Astrocyte (in vitro differentiated cells and primary cell): ENCODE measurements around the gene FZD7. TPM values are rescaled to one million over a fixed set of nuclear protein-coding genes. Genes with fewer than 3 reads are reported as not detected.

Experiments used
- DNase-seq: peaks from one replicate; pipeline ENCODE4 v3.0.0-alpha.2; 2010; ENCODE audit warnings: low read depth
- FAIRE-seq: peaks from 2 replicates; lab custom pipeline; 2011; peaks lifted over from hg19 to GRCh38; lab: Jason Lieb, UNC
- H2AFZ ChIP-seq: 2 replicates; pipeline ENCODE4 v1.6.0; 2012; ENCODE audit warnings: low read depth, low read length, inconsistent platforms
- H3K27ac ChIP-seq: 2 replicates; pipeline ENCODE4 v1.5.1; 2011; ENCODE audit warnings: low read depth, low read length, inconsistent platforms
- H3K27me3 ChIP-seq: 2 replicates; pipeline ENCODE4 v1.6.0; 2011; ENCODE audit warnings: low read length, inconsistent platforms; ENCODE audit not compliant: insufficient read depth
- H3K36me3 ChIP-seq: 2 replicates; pipeline ENCODE4 v1.5.1; 2011; ENCODE audit warnings: low read length, inconsistent platforms; ENCODE audit not compliant: insufficient read depth
- H3K4me1 ChIP-seq: 2 replicates; pipeline ENCODE4 v1.5.1; 2011; ENCODE audit warnings: low read length, inconsistent platforms; ENCODE audit not compliant: insufficient read depth
- H3K4me2 ChIP-seq: 2 replicates; pipeline ENCODE4 v1.6.0; 2012; ENCODE audit warnings: low read length, inconsistent platforms
- H3K4me3 ChIP-seq: 2 replicates; pipeline ENCODE4 v1.5.1; 2011; ENCODE audit warnings: low read depth, mild to moderate bottlenecking, low read length, inconsistent platforms; ENCODE audit not compliant: insufficient read depth
- H3K79me2 ChIP-seq: 2 replicates; pipeline ENCODE4 v1.6.0; 2012; ENCODE audit warnings: mild to moderate bottlenecking, low read length, inconsistent platforms; ENCODE audit not compliant: insufficient read depth
- H3K9ac ChIP-seq: 2 replicates; pipeline ENCODE4 v1.6.0; 2012; ENCODE audit warnings: mild to moderate bottlenecking, low read length, inconsistent platforms
- H3K9me3 ChIP-seq: 2 replicates; pipeline ENCODE4 v1.5.1; 2012; ENCODE audit warnings: low read depth, mild to moderate bottlenecking, low read length, inconsistent platforms; ENCODE audit not compliant: insufficient read depth
- H4K20me1 ChIP-seq: 2 replicates; pipeline ENCODE4 v1.6.0; 2012; ENCODE audit warnings: low read length, inconsistent platforms; ENCODE audit not compliant: insufficient read depth
- H3K27ac Mint-ChIP-seq: one replicate; pipeline ENCODE4 v1.8.0; 2021; ENCODE audit warnings: mild to moderate bottlenecking, mixed read lengths; ENCODE audit not compliant: unreplicated experiment
- H3K27me3 Mint-ChIP-seq: one replicate; pipeline ENCODE4 v1.8.0; 2021; ENCODE audit warnings: low read depth, mixed read lengths; ENCODE audit not compliant: unreplicated experiment
- H3K36me3 Mint-ChIP-seq: one replicate; pipeline ENCODE4 v1.8.0; 2021; ENCODE audit warnings: low read depth, mixed read lengths; ENCODE audit not compliant: unreplicated experiment
- H3K4me1 Mint-ChIP-seq: one replicate; pipeline ENCODE4 v1.8.0; 2021; ENCODE audit warnings: low read depth, mixed read lengths; ENCODE audit not compliant: unreplicated experiment
- H3K4me3 Mint-ChIP-seq: one replicate; pipeline ENCODE4 v1.8.0; 2021; ENCODE audit warnings: mild to moderate bottlenecking, moderate library complexity, mixed read lengths; ENCODE audit not compliant: unreplicated experiment
- H3K9me3 Mint-ChIP-seq: one replicate; pipeline ENCODE4 v1.8.0; 2021; ENCODE audit warnings: mild to moderate bottlenecking, mixed read lengths; ENCODE audit not compliant: unreplicated experiment
- CTCF ChIP-seq: IDR thresholded peaks from 2 replicates; pipeline ENCODE4 v1.5.1; 2011; ENCODE audit warnings: low read depth, mild to moderate bottlenecking, inconsistent platforms, low read length, moderate library complexity; ENCODE audit not compliant: insufficient read depth
- EZH2 ChIP-seq: IDR thresholded peaks from 2 replicates; pipeline ENCODE4 v1.6.1; 2012; ENCODE audit warnings: mild to moderate bottlenecking, low read length, inconsistent platforms; ENCODE audit not compliant: insufficient read depth
- total RNA-seq: library from RNA; stranded (reverse); gene quantifications from 2 replicates; pipeline ENCODE4 v1.2.1, GENCODE V29; 2021

The FZD7 gene
- total RNA-seq, 1 donor from 2014 or later, result 61.5 TPM

- Histone ChIP-seq H3K79me2 (peaks cover 58% of the 10 kb centered on the region), H3K27me3 (no peaks in the 10 kb centered on the region), H3K4me1 (peaks cover 39% of the 10 kb centered on the region), H3K36me3 (no peaks in the 10 kb centered on the region), H3K4me3 (peak overlapping the region; percentile 77), H3K4me2 (peak overlapping the region; percentile 86), H4K20me1 (peaks cover 45% of the 10 kb centered on the region), H3K9me3 (no peaks in the 10 kb centered on the region), H3K9ac (peak overlapping the region; percentile 80), H2AFZ (no peak overlapping the region), H3K27ac (peak overlapping the region; percentile 92)
- no peak overlapping the region for H3K27ac Mint-ChIP-seq
- no peak overlapping the region for H3K4me3 Mint-ChIP-seq
- TF ChIP-seq EZH2, result no peak
- no peak for TF ChIP-seq CTCF
- DNase-seq (peak; percentile 37), FAIRE-seq (no peak)
- H3K9me3 Mint-ChIP-seq, result no peaks in the 10 kb centered on the region
- H3K27me3 Mint-ChIP-seq, result no peaks in the 10 kb centered on the region
- peaks cover 29% of the 10 kb centered on the region for H3K4me1 Mint-ChIP-seq
- H3K36me3 Mint-ChIP-seq, result no peaks in the 10 kb centered on the region
Measured at GRCh38 chr2:202035941-202036372, 2.3 kb downstream of the FZD7 start.

GRCh38 chr2:202036601-202037037 lies 3.0 kb downstream of the FZD7 start:
- DNase-seq (peak; percentile 54), FAIRE-seq (no peak)
- Mint-ChIP-seq H3K27ac (no peak overlapping the region), H3K4me3 (no peak overlapping the region), H3K9me3 (no peaks in the 10 kb centered on the region), H3K36me3 (no peaks in the 10 kb centered on the region), H3K27me3 (no peaks in the 10 kb centered on the region), H3K4me1 (peaks cover 27% of the 10 kb centered on the region)
- peak overlapping the region; percentile 80 for H3K9ac ChIP-seq
- peaks cover 36% of the 10 kb centered on the region for H3K4me1 ChIP-seq
- no peak for TF ChIP-seq EZH2
- no peak for TF ChIP-seq CTCF
- peak overlapping the region; percentile 86 for H3K4me2 ChIP-seq
- peak overlapping the region; percentile 77 for H3K4me3 ChIP-seq
- no peaks in the 10 kb centered on the region for H3K27me3 ChIP-seq
- H3K27ac ChIP-seq, result peak overlapping the region; percentile 92
- H3K9me3 ChIP-seq, result no peaks in the 10 kb centered on the region
- H3K36me3 ChIP-seq, result no peaks in the 10 kb centered on the region
- no peak overlapping the region for H2AFZ ChIP-seq
- peaks cover 58% of the 10 kb centered on the region for H3K79me2 ChIP-seq
- H4K20me1 ChIP-seq, result peaks cover 45% of the 10 kb centered on the region

- Mint-ChIP-seq H3K4me3 (no peak overlapping the region), H3K27ac (no peak overlapping the region), H3K4me1 (peaks cover 25% of the 10 kb centered on the region), H3K27me3 (no peaks in the 10 kb centered on the region), H3K36me3 (no peaks in the 10 kb centered on the region), H3K9me3 (no peaks in the 10 kb centered on the region)
- Histone ChIP-seq H3K4me2 (peak overlapping the region; percentile 86), H2AFZ (no peak overlapping the region), H3K9me3 (no peaks in the 10 kb centered on the region), H3K79me2 (peaks cover 58% of the 10 kb centered on the region), H3K27me3 (no peaks in the 10 kb centered on the region), H3K36me3 (no peaks in the 10 kb centered on the region), H4K20me1 (peaks cover 45% of the 10 kb centered on the region), H3K4me3 (peak overlapping the region; percentile 77), H3K9ac (peak overlapping the region; percentile 80), H3K4me1 (peaks cover 34% of the 10 kb centered on the region), H3K27ac (peak overlapping the region; percentile 92)
- DNase-seq, result peak; percentile 39
- FAIRE-seq, result peak; percentile 56
- no peak for TF ChIP-seq CTCF
Measured at GRCh38 chr2:202037086-202037485, 3.4 kb downstream of the FZD7 start.
